ENCODE results near the gene SBF2.
"Not testable (repeated sequence)": the region's sequence is repeated elsewhere in the genome, so short reads cannot be mapped to it uniquely, and the experiment has no call there.

SBF2 gene

GRCh38 chr11:9941991-9942390 lies 352.0 kb downstream of the SBF2 start:
- no peak for DNase-seq (ENCODE audit: low read depth)
- TF ChIP-seq CTCF (IDR thresholded peaks at IDR 0.05; ENCODE audit: low read depth, low read length, missing control alignments) = no peak

GRCh38 chr11:9939150-9939549 lies 354.9 kb downstream of the SBF2 start:
- not testable (repeated sequence) for DNase-seq (ENCODE audit: low read depth); H3K4me3 ChIP-seq (ENCODE audit: low read depth, low read length)

More at GRCh38 chr11:9941991-9942390, 352.0 kb downstream of the SBF2 start:
- H3K4me3 ChIP-seq (ENCODE audit: low read depth, low read length) = no peak overlapping the region

- TF ChIP-seq CTCF (IDR thresholded peaks at IDR 0.05; ENCODE audit: low read depth, low read length, missing control alignments) = no peak
- H3K4me3 ChIP-seq (ENCODE audit: low read depth, low read length) = no peak overlapping the region
- DNase-seq (ENCODE audit: low read depth) = no peak
Measured at GRCh38 chr11:9936754-9937153, 357.3 kb downstream of the SBF2 start.

- H3K4me3 ChIP-seq (ENCODE audit: low read depth, low read length); DNase-seq (ENCODE audit: low read depth): not testable (repeated sequence)
Measured at GRCh38 chr11:9932843-9933242, 361.2 kb downstream of the SBF2 start.

- not testable (repeated sequence) for H3K4me3 ChIP-seq (ENCODE audit: low read depth, low read length)
- peak; percentile 5 for DNase-seq (ENCODE audit: low read depth)
Measured at GRCh38 chr11:9930562-9931331, 363.3 kb downstream of the SBF2 start.

GRCh38 chr11:9927670-9928069 lies 366.3 kb downstream of the SBF2 start:
- H3K4me3 ChIP-seq (ENCODE audit: low read depth, low read length) = no peak overlapping the region
- DNase-seq (ENCODE audit: low read depth) = no peak
- TF ChIP-seq CTCF (IDR thresholded peaks at IDR 0.05; ENCODE audit: low read depth, low read length, missing control alignments) = no peak

- TF ChIP-seq CTCF (IDR thresholded peaks at IDR 0.05; ENCODE audit: low read depth, low read length, missing control alignments) = no peak
- H3K4me3 ChIP-seq (ENCODE audit: low read depth, low read length) = no peak overlapping the region
- DNase-seq (ENCODE audit: low read depth) = no peak
Measured at GRCh38 chr11:9923280-9923679, 370.7 kb downstream of the SBF2 start.

GRCh38 chr11:9922806-9923205 lies 371.2 kb downstream of the SBF2 start:
- no peak for DNase-seq (ENCODE audit: low read depth)
- H3K4me3 ChIP-seq (ENCODE audit: low read depth, low read length) = no peak overlapping the region
- TF ChIP-seq CTCF (IDR thresholded peaks at IDR 0.05; ENCODE audit: low read depth, low read length, missing control alignments) = no peak
